Neuronal stem cell (in vitro differentiated cells): ENCODE results near the gene SHISA6.

ENCODE experiments used
- DNase-seq: peaks from one replicate; pipeline ENCODE4 v3.0.0-alpha.2; 2013; ENCODE audit warnings: low spot score
- H2AFZ ChIP-seq: one replicate; pipeline ENCODE4 v1.6.1; 2013; ENCODE audit warnings: mild to moderate bottlenecking, low read length, inconsistent platforms
- H2AK5ac ChIP-seq: 2 replicates; pipeline ENCODE4 v1.6.1; 2013; ENCODE audit warnings: low read depth, mild to moderate bottlenecking, inconsistent platforms, low read length, moderate library complexity, mixed read lengths
- H2BK120ac ChIP-seq: 2 replicates; pipeline ENCODE4 v1.6.1; 2013; ENCODE audit warnings: low read depth, mild to moderate bottlenecking, inconsistent platforms, low read length, moderate library complexity, mixed read lengths
- H2BK12ac ChIP-seq: one replicate; pipeline ENCODE4 v1.6.1; 2013; ENCODE audit warnings: low read length, inconsistent platforms
- H2BK15ac ChIP-seq: 2 replicates; pipeline ENCODE4 v1.6.1; 2013; ENCODE audit warnings: mild to moderate bottlenecking, low read length, inconsistent platforms, mixed read lengths
- H2BK5ac ChIP-seq: one replicate; pipeline ENCODE4 v1.6.1; 2013; ENCODE audit warnings: inconsistent platforms, mild to moderate bottlenecking, low read length, moderate library complexity
- H3K14ac ChIP-seq: one replicate; pipeline ENCODE4 v1.6.1; 2013; ENCODE audit warnings: low read length, inconsistent platforms
- H3K18ac ChIP-seq: 2 replicates; pipeline ENCODE4 v1.6.1; 2013; ENCODE audit warnings: low read length, inconsistent platforms
- H3K23ac ChIP-seq: 2 replicates; pipeline ENCODE4 v1.6.1; 2013; ENCODE audit warnings: low read depth, mild to moderate bottlenecking, mixed read lengths, low read length, inconsistent platforms; ENCODE audit not compliant: poor library complexity
- H3K27ac ChIP-seq: replicated peaks from 3 replicates; pipeline ENCODE4 v1.5.1; 2013; ENCODE audit warnings: low read length, inconsistent platforms
- H3K27me3 ChIP-seq, 3 experiments: 2 replicates each; pipeline ENCODE4 v1.6.1; 2013; ENCODE audit warnings: low read length in 3 of 3, mild to moderate bottlenecking in 2 of 3, inconsistent platforms in 1 of 3, low read depth in 1 of 3, mixed read lengths in 1 of 3, moderate library complexity in 1 of 3; ENCODE audit not compliant: control insufficient read depth in 3 of 3, insufficient read depth in 3 of 3
- H3K36me3 ChIP-seq, 2 donors: replicated peaks in 1 of 2; 2 replicates each; pipeline ENCODE4 v1.6.1; 2013; ENCODE audit warnings: low read length in 2 of 2; ENCODE audit not compliant: control insufficient read depth in 2 of 2, insufficient read depth in 2 of 2
- H3K4ac ChIP-seq: 2 replicates; pipeline ENCODE4 v1.6.1; 2013; ENCODE audit warnings: inconsistent platforms, mild to moderate bottlenecking, low read length, moderate library complexity
- H3K4me1 ChIP-seq, 2 donors: 1 replicate in 1 of 2; 2 replicates in 1 of 2; pipeline ENCODE4 v1.6.1; 2013; ENCODE audit warnings: low read length in 2 of 2, low read depth in 1 of 2; ENCODE audit not compliant: control insufficient read depth in 2 of 2, insufficient read depth in 1 of 2
- H3K4me2 ChIP-seq: one replicate; pipeline ENCODE4 v1.6.1; 2013; ENCODE audit warnings: mild to moderate bottlenecking, low read length, inconsistent platforms; ENCODE audit not compliant: insufficient read depth, poor library complexity, severe bottlenecking
- H3K4me3 ChIP-seq, 2 donors: 2 replicates each; pipeline ENCODE4 v1.5.1; 2013; ENCODE audit warnings: low read length in 2 of 2, mild to moderate bottlenecking in 2 of 2, inconsistent platforms in 1 of 2, moderate library complexity in 1 of 2
- H3K79me1 ChIP-seq: one replicate; pipeline ENCODE4 v1.6.1; 2013; ENCODE audit warnings: low read depth, mild to moderate bottlenecking, inconsistent platforms, low read length, moderate library complexity
- H3K9ac ChIP-seq: one replicate; pipeline ENCODE4 v1.6.1; 2013; ENCODE audit warnings: mild to moderate bottlenecking, low read depth, low read length, inconsistent platforms; ENCODE audit not compliant: poor library complexity
- H3K9me3 ChIP-seq, 2 donors: replicated peaks in 1 of 2; 2 replicates each; pipeline versions ENCODE3 to v1.6.1; 2013; ENCODE audit warnings: low read length in 2 of 2, mild to moderate bottlenecking in 2 of 2, inconsistent platforms in 1 of 2, low read depth in 1 of 2, mixed read lengths in 1 of 2, moderate library complexity in 1 of 2; ENCODE audit not compliant: control insufficient read depth in 2 of 2, insufficient read depth in 1 of 2
- H4K8ac ChIP-seq: one replicate; pipeline ENCODE4 v1.6.1; 2013; ENCODE audit warnings: low read depth, mild to moderate bottlenecking, inconsistent platforms, low read length, moderate library complexity
- H4K91ac ChIP-seq: one replicate; pipeline ENCODE4 v1.6.1; 2013; ENCODE audit warnings: low read length, low read depth, mild to moderate bottlenecking, inconsistent platforms; ENCODE audit not compliant: poor library complexity
- WGBS, 2 donors: extraction: QIAGEN DNeasy Blood & Tissue Kit; methylation state at CpG; one replicate each; pipeline ENCODE4 v1.1.7; 2013; ENCODE audit warnings: missing lambda C conversion rate in 2 of 2, mixed read lengths in 1 of 2; ENCODE audit not compliant: insufficient read length in 2 of 2, insufficient replicate concordance in 1 of 2; ENCODE audit errors: extremely low coverage in 2 of 2; 5-methylcytosine and 5-hydroxymethylcytosine counted together

SHISA6 gene

GRCh38 chr17:11598274-11599221, 357.5 kb downstream of the SHISA6 start, which contains the start of gene DNAH9:
Gene DNAH9, plus strand, starts transcription at chr17:11598470. Its CDS starts 29 bp downstream, at chr17:11598499.
- no peak within 1 kb of the TSS for H2BK120ac ChIP-seq
- H2AFZ ChIP-seq = peak within 1 kb of the TSS; percentile 98
- no peak within 1 kb of the TSS for H3K4ac ChIP-seq
- H3K14ac ChIP-seq = no peak within 1 kb of the TSS
- H3K4me1 ChIP-seq = peaks cover 2 to 3% of the 10 kb centered on the region in 2 donors
- WGBS, 2 donors = no CpG with 5 or more reads among the region's 84 CpGs
- no peak within 1 kb of the TSS for H2AK5ac ChIP-seq
- no peak within 1 kb of the TSS for H3K23ac ChIP-seq
- peak within 1 kb of the TSS; percentile 80 for H3K4me2 ChIP-seq
- no peak within 1 kb of the TSS for H3K9ac ChIP-seq
- no peak within 1 kb of the TSS for H4K91ac ChIP-seq
- no peak within 1 kb of the TSS for H3K27ac ChIP-seq
- no peak within 1 kb of the TSS for H2BK5ac ChIP-seq
- no peak within 1 kb of the TSS for H3K18ac ChIP-seq
- DNase-seq = peak; percentile 97
- peaks cover 0 to 4% (median 0%) of the 10 kb centered on the region in 3 experiments for H3K27me3 ChIP-seq
- H3K79me1 ChIP-seq = no peaks in the 10 kb centered on the region
- H2BK15ac ChIP-seq = no peak within 1 kb of the TSS
- H3K4me3 ChIP-seq = peak within 1 kb of the TSS; percentile 48 to 88
- no peaks in the 10 kb centered on the region for H3K36me3 ChIP-seq
- no peak within 1 kb of the TSS for H4K8ac ChIP-seq
- no peak within 1 kb of the TSS for H2BK12ac ChIP-seq
- H3K9me3 ChIP-seq = no peaks in the 10 kb centered on the region

DNA sequence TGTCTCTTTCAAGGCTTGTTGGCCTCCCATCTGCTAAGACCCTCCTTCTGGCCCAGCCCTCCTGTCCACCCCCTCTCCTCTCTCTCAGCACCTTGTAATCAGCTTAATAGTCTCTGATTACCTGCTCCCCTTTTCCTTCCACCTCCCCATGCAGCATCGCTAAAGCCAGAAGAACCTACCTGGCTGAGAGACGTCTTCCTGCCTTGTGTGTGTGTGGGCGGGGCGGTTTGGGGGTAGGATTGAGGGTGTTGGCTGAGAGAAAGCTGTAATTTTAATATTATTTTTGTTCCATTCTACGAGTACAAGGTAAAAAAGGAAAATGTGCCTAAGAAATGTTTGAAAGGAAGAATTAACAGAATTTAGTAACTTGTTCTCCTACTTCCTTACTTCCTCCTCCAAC, 360.6 kb downstream of the SHISA6 start:
- Histone ChIP-seq H2BK12ac (no peak overlapping the region), H3K4me1 (peaks cover 2 to 3% of the 10 kb centered on the region in 2 donors), H3K36me3 (no peaks in the 10 kb centered on the region), H3K79me1 (no peaks in the 10 kb centered on the region), H3K14ac (no peak overlapping the region), H2AFZ (no peak overlapping the region), H4K8ac (no peak overlapping the region), H3K9ac (no peak overlapping the region), H3K23ac (peak overlapping the region; percentile 83), H2AK5ac (no peak overlapping the region), H2BK15ac (no peak overlapping the region), H3K9me3 (no peaks in the 10 kb centered on the region), H3K4ac (no peak overlapping the region), H3K18ac (no peak overlapping the region), H2BK5ac (no peak overlapping the region), H3K4me2 (no peak overlapping the region), H2BK120ac (no peak overlapping the region), H3K4me3 (no peak overlapping the region), H3K27me3 (peaks cover 0 to 4% (median 0%) of the 10 kb centered on the region in 3 experiments), H3K27ac (no peak overlapping the region), H4K91ac (no peak overlapping the region)
- no peak for DNase-seq
- no CpG with 5 or more reads among the region's 5 CpGs for WGBS, 2 donors

GRCh38 chr17:11608396-11608795, 367.4 kb downstream of the SHISA6 start:
- DNase-seq = no peak
- Histone ChIP-seq H2BK5ac (no peak overlapping the region), H3K36me3 (no peaks in the 10 kb centered on the region), H3K23ac (no peak overlapping the region), H3K4me1 (peaks cover 0 to 8% of the 10 kb centered on the region in 2 donors), H3K4me3 (no peak overlapping the region), H3K79me1 (no peaks in the 10 kb centered on the region), H2AK5ac (no peak overlapping the region), H3K9ac (no peak overlapping the region), H3K27ac (no peak overlapping the region), H2AFZ (peak overlapping the region; percentile 18), H4K91ac (no peak overlapping the region), H3K14ac (no peak overlapping the region), H3K4ac (no peak overlapping the region), H4K8ac (no peak overlapping the region), H3K4me2 (no peak overlapping the region), H3K18ac (no peak overlapping the region), H2BK12ac (no peak overlapping the region), H3K27me3 (peaks cover 0 to 3% (median 0%) of the 10 kb centered on the region in 3 experiments), H2BK15ac (no peak overlapping the region), H3K9me3 (no peaks in the 10 kb centered on the region), H2BK120ac (no peak overlapping the region)
- no CpG with 5 or more reads among the region's 6 CpGs for WGBS, 2 donors

- Histone ChIP-seq H3K4me2 (no peak overlapping the region), H2AFZ (no peak overlapping the region), H3K4me3 (no peak overlapping the region), H3K23ac (no peak overlapping the region), H3K79me1 (no peaks in the 10 kb centered on the region), H2AK5ac (no peak overlapping the region), H4K91ac (no peak overlapping the region), H2BK12ac (no peak overlapping the region), H3K9me3 (no peaks in the 10 kb centered on the region), H3K4me1 (peaks cover 0 to 8% of the 10 kb centered on the region in 2 donors), H3K18ac (no peak overlapping the region), H3K4ac (no peak overlapping the region), H2BK5ac (no peak overlapping the region), H2BK15ac (no peak overlapping the region), H3K14ac (no peak overlapping the region), H3K9ac (no peak overlapping the region), H3K27ac (no peak overlapping the region), H2BK120ac (no peak overlapping the region), H4K8ac (no peak overlapping the region), H3K27me3 (peaks cover 0 to 3% (median 0%) of the 10 kb centered on the region in 3 experiments), H3K36me3 (no peaks in the 10 kb centered on the region)
- no peak for DNase-seq
- WGBS, 2 donors = no CpG with 5 or more reads among the region's 6 CpGs
Observed at GRCh38 chr17:11610999-11611566, 370.1 kb downstream of the SHISA6 start.
